NCI-H510A treated with DMSO at 0.1 percent for 48 hours (cell line): ENCODE measurements around the gene FXYD2.
"Not testable (repeated sequence)": the region's sequence is repeated elsewhere in the genome, so short reads cannot be mapped to it uniquely, and the experiment has no call there.

Experiments used
- DNase-seq: peaks from one replicate; lab custom pipeline; 2025; lab: John Stamatoyannopoulos, UW

FXYD2 gene

DNA sequence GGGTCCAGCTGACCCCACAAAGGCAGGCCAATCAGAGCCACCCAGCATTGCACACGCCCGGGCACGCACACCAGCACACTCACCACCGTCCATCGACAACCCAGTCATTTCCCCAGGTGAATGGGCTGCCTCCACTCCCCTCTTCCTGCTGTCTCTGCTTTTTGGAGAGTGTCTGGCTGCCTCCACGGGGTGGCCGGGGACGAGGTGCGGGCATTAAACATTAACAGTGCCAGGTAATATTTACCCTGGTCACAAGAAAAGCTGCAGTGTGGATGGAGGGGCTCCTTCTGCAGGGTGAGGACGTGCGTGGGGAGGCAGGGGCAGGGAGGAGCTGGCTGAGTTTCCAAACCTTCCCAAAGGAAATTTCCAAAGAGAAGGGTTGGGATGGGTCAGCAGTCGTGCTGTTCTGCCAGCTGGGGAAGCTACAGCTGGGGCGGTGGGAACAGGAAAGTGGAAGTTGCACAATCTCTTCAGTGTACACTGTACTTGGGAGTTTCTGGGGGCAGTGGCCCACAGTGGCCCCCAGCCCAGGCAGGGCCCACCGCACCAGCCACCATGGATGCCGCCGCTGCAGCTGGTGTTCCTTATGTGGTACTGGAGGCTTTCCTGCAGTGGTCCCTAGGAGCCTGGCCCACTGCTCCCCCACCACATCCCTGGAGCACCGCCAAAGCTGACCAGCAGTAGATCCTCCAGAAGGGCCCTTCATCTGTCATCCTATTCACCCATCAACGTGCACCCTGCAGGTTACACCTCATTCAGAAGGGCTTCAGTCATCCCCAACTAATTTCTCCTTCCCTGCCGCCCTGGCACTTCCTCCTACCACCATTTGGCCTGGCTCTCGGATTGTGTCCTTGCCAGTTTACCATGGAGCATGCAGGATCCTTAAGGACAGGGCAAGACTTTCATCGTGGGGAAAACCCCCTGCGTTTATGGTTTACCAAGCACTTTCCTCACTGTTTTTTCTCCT lies at the start of gene FXYD2:
Gene FXYD2, minus strand, starts transcription at position 174 of the 967 bp plus-strand sequence. Its CDS starts 66 bp downstream, at position 108.
- DNase-seq, result peak; percentile 62

DNA sequence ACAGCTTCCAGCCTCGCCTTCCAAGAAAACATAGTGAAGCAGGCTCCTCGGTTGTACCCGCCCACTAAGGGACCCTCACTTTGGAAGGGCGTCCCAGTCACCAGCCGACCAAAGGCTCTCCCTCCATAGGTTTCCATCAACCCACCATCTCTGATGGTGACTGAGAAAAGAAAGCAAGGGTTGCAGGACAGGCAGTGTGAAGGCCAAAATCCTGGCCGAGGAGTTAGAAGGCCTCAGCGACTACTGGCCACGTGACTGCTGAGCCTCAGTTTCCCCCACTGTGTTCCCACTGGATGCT lies 49.2 kb upstream of the FXYD2 start:
- no peak for DNase-seq

DNA sequence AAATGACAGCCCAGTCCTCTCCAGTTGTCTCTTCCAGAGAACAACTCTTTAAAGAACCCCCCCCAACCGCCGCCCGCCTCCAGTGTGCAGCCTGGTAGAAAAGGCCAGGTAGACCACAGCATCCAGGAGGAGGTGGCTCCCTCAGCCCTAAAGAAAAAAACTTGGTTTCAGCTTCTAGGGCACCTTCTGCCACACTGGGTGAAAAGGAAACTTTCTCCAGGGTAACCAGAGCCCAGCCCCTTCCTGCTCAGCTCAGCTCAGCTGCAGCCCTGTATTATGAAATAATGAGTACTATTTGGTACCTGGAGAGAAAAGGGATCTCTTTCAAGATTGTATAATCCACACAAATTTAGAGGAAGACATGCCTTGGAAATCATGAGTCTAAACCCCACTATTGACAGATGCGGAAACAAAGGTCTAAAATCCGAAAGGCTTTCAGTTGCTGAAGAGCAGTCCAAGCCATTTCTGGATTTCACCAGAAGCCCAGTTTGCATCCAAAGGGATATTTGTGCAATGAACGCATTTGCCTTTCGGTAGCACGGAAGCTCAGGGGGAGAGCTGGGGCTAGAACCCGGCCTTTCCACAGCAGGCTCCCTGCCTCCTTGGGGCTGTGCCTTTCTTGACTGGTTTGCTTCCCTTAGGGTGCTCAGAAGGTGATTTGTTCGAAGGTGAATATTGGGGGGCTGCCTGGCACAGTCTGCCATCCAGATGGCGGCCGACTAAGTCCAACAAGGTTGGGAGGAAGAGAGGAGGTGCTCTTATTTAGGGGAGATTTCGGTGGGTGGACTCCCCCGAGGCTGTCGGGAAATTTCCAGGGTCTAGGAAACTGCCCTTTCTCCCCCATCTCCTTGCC lies 48.7 kb upstream of the FXYD2 start:
- DNase-seq, result no peak

DNA sequence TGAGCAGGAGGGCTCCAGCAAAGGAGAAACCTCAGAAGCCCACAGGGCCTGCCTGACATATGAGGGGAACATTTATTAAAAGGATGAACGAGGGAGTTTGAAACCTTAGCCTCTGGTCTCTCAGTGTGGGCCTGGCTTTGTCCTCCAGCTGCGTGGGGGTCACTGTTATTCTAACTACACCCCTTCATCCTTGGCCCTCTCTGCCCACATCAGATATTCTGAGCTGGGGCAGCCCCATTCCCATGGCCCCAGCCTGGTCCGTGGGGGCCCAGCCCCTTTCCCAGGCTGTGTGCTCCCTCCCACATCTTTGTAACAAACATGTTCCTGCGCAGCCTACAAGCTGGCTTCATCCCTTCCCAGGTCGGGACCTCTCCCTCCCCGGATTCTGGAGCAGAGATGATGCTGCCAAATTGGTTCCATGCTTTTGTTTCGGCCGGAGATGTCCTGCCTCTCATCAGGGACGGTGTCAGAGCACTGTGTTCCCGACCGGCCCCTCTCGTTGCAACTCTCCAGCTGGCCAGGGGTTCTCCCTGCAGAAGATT lies 47.9 kb upstream of the FXYD2 start:
- no peak for DNase-seq

DNA sequence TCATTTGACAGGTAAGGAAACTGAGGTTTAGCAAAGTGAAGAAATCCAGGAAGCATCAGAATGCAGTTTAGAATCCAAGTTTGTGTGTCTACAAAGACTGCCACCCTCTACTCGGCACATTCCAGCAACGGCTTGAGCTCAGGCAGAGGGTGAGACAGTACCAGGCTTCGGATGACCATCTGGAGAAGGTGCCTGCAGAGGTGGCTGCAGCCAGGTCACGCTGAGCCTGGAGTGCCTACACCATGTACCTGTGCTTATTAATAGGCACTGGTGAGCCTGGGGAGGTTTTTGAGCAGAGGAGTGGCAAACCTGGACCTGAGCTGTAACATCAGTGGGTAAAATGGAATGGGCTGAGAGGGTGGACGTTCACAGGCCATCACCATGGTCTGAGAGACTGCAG lies 47.2 kb upstream of the FXYD2 start:
- DNase-seq, result no peak

DNA sequence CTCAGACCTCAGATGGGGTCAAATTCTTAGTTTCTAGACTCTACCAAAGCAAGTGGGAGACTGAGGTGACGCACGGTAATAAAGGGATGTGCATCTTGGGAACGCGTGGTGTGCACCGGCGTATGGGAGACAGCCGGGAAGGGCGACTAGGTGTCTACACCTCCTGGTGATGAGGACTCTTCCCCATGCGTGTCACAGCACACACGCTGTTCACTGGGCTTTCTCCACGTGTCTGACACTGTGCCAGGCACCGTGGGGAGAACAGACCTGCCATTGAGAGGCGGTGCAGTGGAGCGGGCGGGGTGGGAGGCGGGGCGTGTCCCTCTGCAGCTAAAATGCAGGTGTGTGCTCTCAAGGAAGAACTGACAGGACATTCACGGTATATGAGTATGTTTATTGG lies 46.6 kb upstream of the FXYD2 start:
- DNase-seq, result no peak

DNA sequence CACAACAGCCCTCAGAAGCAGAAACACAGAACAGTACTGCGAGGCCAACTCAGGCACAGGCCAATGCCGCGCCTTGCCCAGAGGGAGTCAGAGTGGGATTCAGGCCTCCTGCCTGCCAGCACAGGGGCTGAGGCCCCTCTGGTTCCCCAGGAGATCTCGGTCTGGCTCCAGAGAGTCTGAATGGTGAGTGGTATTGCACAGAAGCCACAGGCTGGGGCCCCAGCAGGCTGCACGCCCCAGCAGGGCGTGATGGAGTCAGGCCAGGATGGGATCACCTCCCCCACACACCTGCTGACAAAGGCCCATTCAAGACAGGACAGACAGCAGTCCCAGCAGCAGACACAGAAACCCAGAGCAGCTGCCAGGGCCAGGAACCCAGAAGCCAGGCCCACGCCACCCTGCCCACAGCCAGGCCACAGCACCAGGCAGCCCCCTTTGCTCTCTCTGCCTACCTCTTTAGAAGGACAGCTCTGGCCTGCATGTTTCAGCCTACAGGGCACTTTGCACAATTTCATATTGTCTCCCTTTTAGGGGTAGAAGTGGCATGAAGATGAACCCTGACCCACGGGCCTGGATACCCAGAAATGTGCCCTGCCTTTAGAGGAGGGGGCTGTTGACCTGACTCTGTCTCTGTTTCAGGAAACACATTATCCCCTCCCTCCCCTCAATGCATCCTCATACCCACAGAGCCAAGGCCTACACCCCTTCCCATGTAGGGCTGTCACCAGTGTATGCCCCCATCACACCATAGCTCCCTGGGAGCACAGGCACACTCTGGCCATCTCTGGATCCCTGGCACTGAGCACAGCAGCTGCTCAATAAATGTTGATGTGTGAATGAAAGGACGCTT lies 45.8 kb upstream of the FXYD2 start:
- DNase-seq, result no peak

DNA sequence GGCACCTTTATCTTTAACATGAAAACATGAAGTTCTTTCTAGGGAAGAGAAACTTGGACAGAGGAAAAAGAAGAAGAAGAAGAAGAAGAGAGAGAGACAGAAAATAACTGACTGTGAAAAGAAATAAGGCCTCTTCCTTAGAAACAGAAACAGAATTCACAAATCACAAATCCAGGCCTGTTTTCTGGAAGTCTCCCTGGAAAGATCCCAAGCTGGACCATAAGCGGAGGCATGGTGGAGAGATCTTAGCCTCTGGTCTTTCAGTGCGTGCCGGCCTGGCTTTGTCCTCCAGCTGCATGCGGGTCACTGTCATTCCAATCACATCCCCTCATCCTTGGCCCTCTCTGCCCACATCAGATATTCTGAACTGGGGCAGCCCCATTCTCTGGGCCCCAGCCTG lies 45.1 kb upstream of the FXYD2 start:
- DNase-seq, result no peak

DNA sequence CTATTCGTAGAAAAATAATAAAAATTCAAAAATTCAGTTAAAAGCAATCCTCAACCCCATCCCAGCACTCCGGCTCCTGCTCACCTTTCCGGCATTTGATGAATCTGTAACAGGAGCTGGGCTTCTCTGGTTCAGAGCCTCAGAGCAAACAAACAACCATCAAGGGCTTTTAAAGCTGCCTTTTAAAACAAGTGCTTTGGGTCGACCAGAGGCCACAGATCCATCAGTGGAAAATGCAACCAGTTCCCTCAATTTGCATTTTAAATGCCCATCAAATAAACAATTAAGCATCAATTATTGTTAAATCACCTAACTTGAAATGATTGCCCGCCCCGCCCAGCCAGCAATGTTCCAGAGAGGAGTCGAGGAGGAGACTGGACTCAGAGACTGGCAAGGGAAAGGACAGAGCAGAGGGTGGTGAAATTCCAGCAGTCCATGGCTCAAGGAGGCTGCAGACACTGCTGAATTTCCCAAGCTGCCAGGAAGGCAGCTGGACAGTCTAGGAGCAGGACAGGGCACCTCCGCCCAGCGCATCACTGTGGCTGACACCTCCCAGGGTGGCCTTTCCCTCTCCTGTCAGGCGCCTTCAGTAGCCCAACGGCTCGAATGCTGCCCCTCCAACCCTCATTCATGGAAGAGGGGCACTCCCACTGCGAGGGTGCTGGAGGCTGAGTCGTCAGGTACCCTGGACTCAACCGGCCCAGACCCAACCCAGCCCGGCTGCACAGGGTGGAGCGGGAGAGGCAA lies 44.4 kb upstream of the FXYD2 start:
- peak; percentile 59 for DNase-seq

DNA sequence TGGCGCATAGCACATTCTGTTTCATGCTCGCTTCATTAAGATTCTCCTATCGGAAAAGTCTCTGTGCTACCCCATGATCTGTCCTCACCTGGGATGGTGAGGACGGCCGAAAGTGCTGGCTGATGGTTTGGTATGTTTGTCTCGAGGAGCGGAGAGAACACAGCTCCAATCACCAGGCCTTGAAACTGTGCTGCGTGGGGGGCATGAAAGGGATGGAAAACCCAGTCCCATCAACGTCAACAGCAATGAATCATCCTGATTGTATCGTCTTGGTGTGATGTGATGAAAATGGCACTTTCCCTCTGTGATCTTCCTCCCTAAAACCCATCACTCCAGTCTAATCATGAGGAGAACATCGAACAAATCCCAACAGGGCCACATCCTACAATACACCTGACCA lies 43.5 kb upstream of the FXYD2 start:
- no peak for DNase-seq

DNA sequence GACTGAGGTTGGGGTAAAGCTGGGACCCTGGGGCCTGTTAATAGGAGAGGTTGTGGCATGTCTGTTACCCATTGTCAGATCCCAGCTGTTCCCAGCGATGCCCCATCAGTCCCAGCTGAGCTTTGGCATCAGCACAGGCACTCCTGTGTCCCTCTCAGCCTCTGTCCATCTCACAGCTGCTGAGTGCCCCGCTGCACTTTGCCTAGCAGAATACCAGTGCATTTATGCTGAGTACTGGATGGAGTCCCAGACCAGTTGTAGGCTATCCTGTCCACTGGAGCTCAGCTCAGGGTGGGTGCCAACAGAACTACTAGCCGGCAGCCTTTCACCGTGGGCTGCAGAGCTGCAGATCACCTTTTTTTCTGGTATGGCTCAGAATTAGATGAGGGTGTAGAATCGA lies 42.0 kb upstream of the FXYD2 start:
- DNase-seq, result no peak

DNA sequence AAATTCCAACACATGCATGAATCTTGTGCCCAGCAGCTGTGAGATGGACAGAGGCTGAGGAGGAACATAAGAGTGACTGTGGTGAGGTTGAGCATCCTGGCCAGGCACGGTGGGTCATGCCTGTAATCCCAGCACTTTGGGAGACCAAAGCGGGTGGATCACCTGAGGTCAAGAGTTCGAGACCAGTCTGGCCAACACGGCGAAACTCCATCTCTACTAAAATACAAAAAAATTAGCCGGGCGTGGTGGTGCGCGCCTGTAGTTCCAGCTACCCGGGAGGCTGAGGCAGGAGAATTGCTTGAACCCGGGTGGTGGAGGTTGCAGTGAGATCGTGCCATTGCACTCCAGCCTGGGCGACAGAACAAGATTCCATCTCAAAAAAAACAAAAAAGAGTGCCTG lies 41.0 kb upstream of the FXYD2 start:
- DNase-seq, result not testable (repeated sequence)

DNA sequence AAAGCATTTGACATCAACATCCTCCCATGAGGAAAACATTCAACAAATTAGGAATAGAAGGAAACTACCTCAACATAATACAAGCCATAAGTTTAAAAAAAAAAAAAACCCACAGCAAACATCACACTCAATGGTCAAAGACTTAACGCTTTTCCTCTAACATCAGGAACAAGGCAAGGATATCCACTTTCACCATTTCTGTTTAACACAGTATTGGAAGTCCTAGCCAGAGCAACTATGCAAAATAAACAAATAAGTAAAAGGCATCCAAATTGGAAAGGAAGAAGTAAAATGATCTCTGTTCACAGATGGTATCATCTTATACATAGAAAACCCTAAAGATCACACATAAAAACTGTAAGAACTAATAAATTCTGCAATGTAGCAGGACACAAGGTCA lies 38.8 kb upstream of the FXYD2 start:
- no peak for DNase-seq

DNA sequence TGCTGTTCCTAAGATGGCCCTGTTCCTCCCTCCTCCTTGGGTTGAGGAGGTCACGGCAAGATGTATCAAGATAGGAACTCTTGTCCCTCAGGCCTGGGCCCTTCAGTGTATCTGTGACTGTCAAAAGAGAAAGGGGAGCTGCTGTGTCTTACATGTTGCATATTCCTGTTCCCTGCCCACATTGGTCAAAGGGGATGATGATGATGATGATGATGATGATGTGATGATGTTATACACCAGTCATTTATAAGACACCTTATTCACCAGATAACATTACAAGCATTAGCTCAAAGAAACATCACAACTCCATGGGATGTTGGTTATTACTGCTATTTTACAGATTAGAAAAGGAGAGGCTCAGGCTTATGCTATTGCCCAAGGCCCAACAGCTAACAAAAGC lies 38.2 kb upstream of the FXYD2 start:
- no peak for DNase-seq

DNA sequence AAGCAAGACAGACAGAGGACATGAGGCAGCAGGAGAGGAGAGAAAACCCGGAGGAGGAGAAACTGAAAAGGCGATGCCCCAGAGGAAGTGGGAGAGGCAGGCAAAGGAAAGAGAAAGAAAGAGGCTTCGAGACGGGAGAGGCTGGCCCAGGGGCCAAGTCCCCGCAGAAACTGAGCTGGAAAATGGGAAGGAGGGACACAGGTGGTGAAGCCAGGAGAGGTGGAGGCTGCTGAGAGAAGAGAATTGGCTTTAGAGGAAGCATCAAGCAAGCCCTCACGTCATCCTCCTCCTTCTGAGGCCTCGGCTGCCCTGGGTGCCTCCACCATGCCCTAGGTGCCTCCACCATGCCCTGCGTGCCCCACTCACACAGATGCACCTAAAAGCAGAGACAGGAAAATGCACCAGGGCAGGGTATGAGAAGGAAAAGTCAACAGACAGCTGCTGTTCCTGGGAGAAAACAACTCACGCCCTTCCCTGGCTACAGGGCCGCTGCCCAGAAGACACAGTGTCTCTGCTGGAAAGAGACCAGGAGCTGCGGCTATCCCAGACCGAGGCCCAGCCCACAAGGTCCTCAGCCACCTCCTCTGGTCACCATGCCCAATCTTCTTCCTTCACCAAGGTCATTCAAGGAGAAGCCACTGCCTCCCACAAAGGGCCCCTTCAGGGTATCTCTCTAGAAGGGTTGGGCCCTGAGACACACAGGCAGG lies 37.6 kb upstream of the FXYD2 start:
- DNase-seq, result no peak

DNA sequence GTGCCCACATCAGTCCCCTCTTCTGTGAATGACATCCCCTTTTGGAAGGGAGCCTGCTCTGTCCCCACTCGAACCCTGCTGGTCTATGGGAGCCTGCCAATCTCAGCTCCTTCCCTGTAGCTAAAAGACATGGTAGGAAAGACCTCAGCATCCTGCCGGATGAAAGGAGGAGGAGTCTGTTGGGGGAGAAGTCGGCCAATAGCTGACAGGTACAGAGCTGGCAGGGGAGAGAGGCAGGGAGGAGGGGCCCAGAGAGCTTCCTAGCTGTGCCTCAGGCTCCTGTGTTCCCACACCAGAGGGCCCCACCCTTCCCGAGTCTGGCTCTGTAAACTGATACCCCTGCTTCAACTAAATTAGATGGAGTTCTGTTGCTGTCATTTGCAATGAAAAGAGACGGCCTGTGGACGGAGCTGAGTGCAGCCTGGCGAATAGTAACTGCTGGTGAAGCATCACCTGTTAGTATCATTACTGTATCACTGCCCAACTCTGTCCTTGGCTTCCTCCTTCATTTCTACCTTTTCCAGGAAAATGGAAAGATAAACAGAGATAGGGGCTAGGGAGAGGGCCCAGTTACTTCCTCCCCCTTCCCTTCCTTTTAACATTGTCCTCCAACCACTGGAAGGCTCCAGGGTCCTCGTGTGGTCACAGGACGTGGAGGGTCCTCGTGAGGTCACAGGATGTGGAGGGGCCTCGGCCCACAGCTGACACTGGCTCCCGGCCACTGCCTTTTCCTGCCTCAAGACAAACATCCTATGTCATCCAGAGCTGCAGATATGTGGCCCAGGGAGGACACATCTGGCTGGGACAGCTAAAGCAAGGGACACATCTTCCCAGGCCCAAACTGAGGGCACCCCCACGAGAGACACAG lies 36.8 kb upstream of the FXYD2 start:
- DNase-seq, result peak; percentile 97

DNA sequence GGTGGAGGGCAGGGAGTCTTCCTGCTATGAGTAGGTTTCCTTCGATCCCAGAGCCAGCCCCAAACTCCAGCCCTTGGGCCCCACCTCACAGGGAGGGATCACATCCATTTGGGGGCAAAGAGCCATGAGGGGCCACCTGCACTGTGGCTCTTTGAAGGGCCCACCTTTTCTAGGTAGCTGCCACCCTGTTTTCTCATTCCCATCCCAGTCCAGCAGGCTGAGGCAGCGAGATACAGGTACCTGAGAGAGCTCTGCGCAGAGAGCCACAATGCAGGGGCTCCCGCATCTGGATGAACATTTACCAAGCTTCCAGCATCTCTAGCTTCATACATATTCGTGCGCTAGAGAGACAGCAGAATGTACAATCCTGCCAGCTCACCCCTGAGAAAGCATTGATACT lies 35.6 kb upstream of the FXYD2 start:
- DNase-seq, result no peak

DNA sequence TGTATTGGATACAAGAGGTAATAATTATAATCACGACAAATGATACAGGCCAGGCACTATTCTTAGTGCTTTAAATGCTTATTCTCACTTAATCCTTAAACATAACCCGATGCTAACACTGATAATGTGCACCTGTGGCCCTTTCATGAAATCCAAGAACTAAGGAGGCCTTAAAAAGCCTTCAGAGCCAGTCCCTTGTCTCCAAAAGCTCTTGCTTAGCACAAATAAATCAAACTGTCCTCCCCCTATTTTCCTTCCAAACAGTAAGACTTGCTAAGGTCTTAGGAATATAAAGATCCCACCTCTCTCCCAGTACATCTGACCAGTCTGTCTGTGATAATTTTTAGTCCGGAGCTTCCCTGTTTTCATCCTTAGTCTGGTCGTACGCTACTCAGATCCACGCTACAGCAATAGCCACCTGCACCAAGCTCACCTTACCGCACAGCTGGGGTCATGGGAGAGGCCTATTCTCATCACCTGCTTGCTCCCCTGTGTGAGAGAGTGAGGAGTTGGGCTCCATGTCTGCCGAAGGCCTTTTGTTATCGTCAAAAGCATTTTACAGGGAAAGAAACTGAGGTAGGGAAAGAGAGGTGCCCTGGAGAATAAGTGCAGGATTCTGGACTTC lies 35.1 kb upstream of the FXYD2 start:
- DNase-seq, result no peak

DNA sequence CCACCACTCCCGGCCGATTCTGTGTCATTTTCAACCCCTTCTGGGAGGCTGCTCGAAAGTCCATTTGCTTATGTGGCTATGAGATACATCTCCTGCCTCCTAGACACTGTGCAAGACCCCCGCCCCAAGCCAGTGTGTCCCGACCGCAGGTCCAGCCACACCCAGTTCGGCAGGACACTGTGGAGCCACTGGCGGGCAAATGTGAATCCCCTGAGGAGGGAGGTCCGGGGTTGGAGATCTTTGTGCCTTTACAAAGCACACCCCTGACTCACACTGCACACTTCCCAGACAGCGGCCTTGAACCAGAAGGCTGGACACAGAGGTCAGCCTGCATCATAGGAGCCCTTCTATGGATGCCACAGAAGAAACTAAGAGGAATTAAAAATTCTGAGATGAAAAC lies 34.5 kb upstream of the FXYD2 start:
- DNase-seq, result no peak
